ENCODE data around the gene USP40. TPM values are rescaled to one million over a fixed set of nuclear protein-coding genes. Genes with fewer than 3 reads are reported as not detected.

Gene USP40
- total RNA-seq, 1 donor, result 48.8 TPM

DNA sequence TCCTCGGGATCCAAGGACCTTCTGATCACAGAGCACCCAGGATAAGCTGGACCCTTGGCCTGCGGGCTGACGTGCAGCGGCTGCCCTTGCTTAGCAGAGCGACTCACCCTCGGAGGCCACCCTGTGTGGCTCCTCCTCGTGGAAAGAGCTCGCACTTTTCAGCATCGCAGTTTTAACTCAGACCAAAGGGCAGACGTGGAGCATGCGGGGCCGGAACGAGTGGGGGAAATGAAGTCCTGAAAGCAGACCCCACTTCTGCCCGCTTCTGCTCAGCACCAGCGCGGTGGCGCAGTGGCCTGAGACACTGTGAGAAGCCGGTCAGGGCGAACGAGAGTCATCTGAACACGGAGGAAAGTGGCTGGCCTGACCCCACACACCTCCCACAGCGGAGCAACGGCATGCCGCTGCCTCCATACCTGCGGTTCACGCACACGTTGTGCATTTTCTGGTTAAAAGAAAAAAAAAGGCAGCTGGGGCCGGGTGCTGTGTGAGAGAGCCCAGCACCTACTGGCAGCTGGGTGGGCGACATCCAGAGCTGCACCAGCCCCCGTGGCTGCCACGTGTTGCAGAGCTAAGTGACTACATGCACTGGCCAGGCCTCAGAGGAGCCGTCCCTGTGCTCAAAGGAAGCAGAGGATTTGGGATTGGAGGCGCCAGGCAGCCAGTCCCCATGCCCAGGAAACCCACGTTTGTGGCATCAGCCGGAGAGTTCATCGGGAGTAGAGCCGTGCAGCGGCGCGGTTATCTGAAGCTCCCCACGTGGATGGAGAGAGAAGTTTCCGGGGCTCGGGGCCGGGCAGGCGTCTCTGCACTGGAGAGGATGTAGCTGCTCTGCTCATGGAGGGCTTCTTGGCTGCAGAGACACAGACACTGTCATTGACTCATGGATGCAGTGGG is 89.7 kb downstream of the USP40 start:
- H3K4me3 ChIP-seq (ENCODE audit: low read depth, low read length), result no peak overlapping the region
- TF ChIP-seq, protein P1, sequence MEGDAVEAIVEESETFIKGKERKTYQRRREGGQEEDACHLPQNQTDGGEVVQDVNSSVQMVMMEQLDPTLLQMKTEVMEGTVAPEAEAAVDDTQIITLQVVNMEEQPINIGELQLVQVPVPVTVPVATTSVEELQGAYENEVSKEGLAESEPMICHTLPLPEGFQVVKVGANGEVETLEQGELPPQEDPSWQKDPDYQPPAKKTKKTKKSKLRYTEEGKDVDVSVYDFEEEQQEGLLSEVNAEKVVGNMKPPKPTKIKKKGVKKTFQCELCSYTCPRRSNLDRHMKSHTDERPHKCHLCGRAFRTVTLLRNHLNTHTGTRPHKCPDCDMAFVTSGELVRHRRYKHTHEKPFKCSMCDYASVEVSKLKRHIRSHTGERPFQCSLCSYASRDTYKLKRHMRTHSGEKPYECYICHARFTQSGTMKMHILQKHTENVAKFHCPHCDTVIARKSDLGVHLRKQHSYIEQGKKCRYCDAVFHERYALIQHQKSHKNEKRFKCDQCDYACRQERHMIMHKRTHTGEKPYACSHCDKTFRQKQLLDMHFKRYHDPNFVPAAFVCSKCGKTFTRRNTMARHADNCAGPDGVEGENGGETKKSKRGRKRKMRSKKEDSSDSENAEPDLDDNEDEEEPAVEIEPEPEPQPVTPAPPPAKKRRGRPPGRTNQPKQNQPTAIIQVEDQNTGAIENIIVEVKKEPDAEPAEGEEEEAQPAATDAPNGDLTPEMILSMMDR (IDR thresholded peaks at IDR 0.05; ENCODE audit: insufficient read depth, low read depth, low read length), result no peak
- no peak for DNase-seq (ENCODE audit: low read depth)

- no peak overlapping the region for H3K4me3 ChIP-seq (ENCODE audit: low read depth, low read length)
- no peak for DNase-seq (ENCODE audit: low read depth)
- TF ChIP-seq, protein P1 (IDR thresholded peaks at IDR 0.05; ENCODE audit: insufficient read depth, low read depth, low read length), result no peak
These were observed 90.5 kb downstream of the USP40 start for GRCh38 chr2:233476063-233476410.

DNA sequence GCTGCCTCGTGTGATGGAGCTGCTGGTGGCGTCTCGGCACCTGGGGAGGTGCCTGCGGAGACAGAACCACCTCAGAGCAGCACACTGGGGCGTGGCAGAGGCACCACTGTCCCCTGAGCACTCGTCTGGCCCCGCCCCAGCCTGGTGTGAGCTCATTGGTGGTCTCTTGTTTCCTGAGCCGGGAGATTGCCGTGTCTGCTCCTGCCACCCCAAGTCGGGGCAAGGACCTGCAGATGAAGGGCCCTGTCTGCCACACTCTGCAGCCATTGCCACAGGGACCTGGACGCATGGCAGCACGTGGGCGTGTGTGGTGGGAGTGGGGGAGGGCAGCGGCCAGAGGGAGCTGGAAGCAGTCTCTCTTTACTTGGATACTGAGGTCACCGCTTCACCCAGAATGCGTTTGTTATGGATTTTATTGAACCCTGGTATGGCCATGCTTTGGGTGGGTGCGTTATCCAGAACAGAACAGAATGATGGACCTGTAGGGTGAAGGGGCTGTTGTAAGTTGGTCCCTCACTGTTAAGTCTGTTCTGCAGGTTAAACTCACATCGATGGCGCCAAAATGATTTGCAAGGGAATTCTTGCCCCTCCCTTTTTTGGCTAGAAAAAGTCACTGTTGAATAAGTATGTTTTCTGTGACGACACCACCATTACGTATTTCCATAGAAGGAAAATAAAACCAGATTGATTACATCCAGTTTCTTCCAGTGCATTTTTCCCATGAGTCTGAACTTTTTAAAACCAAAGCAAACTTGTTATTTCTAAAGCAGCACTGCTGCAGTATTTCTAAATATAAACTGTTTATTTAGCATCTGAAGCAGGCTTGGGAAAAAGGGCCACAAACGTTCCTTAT is 92.0 kb downstream of the USP40 start:
- DNase-seq (ENCODE audit: low read depth), result peak; percentile 34
- TF ChIP-seq, protein P1 (IDR thresholded peaks at IDR 0.05; ENCODE audit: insufficient read depth, low read depth, low read length), result no peak
- no peak overlapping the region for H3K4me3 ChIP-seq (ENCODE audit: low read depth, low read length)

DNA sequence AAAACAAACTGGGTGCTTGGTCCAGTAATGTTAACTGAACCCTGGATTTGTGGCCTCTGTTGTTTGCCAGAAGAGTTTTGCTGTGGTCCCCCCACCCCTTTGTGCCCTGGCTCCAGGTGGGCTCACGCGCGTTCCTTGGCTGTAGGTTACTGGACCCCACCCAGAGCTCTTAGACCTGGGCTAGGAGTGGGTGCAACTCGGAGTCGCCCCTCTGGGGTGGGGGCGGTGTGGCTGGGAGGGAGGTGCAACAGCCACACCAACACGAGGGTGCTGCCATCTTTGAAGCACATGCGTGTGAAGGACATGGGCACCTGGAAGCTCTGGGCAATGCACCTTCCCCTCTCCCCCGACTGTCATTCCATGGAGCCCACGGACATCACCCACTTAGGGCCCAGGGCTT is 92.7 kb downstream of the USP40 start:
- TF ChIP-seq, protein P1 (IDR thresholded peaks at IDR 0.05; ENCODE audit: insufficient read depth, low read depth, low read length), result no peak
- no peak for DNase-seq (ENCODE audit: low read depth)
- no peak overlapping the region for H3K4me3 ChIP-seq (ENCODE audit: low read depth, low read length)

DNA sequence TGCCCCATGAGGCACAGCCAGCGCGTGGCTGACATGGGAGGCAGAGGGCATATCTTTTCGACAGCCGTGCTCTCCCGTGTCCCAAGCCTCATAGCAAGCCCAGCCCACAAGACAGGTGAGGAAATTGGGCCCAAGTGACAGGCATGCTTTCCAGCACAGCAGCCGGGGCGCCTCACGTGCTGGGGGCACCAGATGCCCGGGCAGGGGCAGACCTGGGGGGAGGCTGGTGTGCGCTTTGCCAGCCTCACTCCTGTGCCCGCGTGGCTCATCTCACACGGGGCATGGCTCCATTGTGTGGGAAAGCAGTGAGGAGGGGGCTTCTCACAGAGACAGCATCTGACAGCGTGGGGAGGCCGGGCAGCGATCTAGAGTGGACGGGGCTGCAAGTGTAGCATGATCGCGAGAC is 93.2 kb downstream of the USP40 start:
- no peak overlapping the region for H3K4me3 ChIP-seq (ENCODE audit: low read depth, low read length)
- no peak for DNase-seq (ENCODE audit: low read depth)
- TF ChIP-seq, protein P1 (IDR thresholded peaks at IDR 0.05; ENCODE audit: insufficient read depth, low read depth, low read length), result no peak

DNA sequence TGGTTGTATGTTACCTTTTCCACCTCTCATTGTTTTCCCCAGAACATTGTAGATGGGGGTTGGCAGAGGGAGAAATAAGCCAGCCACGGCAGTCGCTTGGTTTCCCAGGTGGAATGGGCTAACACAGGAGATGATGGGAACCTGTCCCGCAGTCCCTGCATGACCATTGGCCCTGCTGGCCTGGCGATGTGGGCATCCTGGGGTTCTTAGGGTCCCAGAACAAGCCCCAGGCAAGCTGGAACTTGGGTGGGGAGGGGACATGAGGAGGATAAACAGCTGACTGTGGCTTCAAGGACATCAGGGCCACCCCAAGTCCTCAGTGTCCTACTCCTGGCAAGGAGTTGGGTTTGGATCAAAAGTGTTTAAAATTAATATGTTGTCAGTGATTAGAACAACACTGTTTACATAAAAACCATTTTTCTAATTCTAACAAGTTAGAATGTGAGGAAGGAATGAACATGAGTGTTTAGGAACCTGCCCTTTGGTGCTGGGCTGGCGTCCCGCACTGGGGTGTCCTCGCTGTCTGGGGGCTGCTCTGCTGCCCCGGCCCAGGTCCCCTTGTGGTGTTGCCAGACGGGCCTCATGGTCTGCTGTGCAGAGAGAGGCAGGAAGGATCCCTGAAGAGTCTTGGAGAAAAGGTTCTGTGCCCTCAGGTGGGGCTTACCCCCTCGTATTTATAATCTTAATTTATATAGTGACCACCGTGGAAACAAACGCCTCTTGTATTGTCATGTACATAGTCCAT is 95.1 kb downstream of the USP40 start:
- no peak for DNase-seq (ENCODE audit: low read depth)
- H3K4me3 ChIP-seq (ENCODE audit: low read depth, low read length), result no peak overlapping the region
- TF ChIP-seq, protein P1 (IDR thresholded peaks at IDR 0.05; ENCODE audit: insufficient read depth, low read depth, low read length), result no peak
